ENCODE measurements around the gene RASAL2.

DNA sequence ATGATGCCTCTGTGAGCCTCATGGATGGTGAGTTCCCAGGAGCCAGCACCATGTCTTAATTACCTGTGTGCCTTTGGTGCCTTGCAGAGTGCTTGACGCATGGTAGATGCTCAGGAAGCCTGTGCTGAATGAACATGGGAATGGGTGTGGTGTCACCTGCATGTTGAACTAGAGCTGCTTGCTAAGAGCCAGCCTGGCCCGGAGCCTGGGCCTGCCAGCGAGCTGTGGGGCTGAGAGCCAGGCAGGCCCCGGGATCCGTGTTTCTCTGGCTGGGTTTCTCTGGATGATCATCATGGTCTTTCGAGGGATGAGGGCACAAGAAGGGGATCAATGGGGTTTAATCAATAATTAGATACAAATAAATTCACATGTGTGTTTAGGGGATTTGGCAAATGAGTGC lies 412.3 kb downstream of the RASAL2 start:
- TF ChIP-seq POLR2AphosphoS5 (IDR thresholded peaks at IDR 0.05; ENCODE audit: low read depth, low read length), result no peak
- TF ChIP-seq POLR2A (IDR thresholded peaks at IDR 0.05; ENCODE audit: low read depth, low read length), result no peak

Measured in GM12892 (cell line).